NCI-H146 treated with DMSO at 0.1 percent for 48 hours (cell line): Measurements from ENCODE around the gene TSSK1B.
"Not testable (repeated sequence)": the region's sequence is repeated elsewhere in the genome, so short reads cannot be mapped to it uniquely, and the experiment has no call there.

Experiments used
- DNase-seq: peaks from one replicate; lab custom pipeline; 2025; ENCODE audit not compliant: unreplicated experiment; lab: John Stamatoyannopoulos, UW

The TSSK1B gene, protein sequence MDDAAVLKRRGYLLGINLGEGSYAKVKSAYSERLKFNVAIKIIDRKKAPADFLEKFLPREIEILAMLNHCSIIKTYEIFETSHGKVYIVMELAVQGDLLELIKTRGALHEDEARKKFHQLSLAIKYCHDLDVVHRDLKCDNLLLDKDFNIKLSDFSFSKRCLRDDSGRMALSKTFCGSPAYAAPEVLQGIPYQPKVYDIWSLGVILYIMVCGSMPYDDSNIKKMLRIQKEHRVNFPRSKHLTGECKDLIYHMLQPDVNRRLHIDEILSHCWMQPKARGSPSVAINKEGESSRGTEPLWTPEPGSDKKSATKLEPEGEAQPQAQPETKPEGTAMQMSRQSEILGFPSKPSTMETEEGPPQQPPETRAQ

DNA sequence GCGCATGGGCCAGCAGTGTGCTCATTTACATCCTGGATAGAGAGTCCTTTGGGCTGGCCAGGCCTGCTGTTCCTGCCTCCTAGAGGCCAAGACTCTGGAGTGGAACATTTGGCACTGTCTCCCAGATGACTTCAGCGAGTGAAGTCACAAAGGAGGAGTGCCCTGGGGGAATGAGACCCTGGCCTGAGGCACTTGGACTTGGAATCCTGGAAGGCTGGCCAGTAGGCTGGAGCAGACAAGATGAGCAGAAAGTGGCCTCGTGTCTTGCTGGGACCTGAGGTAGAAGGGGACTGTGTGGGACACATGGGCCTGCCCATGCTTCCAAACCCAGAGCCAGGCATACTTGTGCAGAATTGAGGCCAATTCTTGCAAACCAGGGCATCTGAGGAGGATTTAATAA is at the start of gene TSSK1B:
Gene TSSK1B, minus strand, starts transcription at position 101 of the 400 bp plus-strand sequence. CDS start 150 bp downstream, outside the sequence.
- DNase-seq = no peak

DNA sequence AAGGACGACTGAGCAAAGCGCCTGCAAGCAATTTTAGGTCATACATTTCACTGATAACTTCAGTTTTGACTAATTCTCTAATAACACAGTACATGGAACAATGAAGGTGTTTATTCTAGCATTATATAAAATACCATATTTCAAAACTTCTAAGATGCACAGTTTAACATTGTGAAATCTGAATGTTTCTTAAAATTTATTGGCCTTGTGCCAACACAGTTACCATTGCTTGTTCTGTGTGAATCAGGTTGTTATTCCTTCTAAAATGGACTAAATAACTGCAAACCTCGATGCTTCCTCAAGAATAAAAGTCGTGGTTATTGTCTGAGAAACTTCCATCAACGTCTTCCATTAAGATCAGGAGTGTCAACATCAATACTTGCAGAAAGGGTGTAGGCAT is 45.5 kb upstream of the TSSK1B start:
- DNase-seq = no peak

DNA sequence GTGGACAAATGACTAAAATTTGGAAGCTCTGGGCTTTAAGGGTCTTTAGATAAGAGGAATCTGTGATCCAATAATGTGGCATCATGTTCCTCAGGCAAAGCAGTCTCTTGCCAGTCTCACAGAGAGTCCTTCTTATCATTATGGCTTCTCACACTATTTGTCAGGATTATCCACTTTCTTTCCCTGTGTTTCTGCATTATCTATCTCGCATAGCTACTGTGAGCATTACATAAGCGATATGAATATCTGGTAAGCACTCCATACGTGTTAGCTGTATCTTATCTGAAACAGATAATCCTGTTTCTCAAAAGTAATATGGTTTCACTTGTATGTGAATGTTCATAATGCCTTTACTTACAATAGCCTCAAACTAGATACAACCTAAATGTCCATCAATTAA is 43.9 kb upstream of the TSSK1B start:
- no peak for DNase-seq

- DNase-seq = no peak
Observed at GRCh38 chr5:113474100-113474728, 39.4 kb upstream of the TSSK1B start.

DNA sequence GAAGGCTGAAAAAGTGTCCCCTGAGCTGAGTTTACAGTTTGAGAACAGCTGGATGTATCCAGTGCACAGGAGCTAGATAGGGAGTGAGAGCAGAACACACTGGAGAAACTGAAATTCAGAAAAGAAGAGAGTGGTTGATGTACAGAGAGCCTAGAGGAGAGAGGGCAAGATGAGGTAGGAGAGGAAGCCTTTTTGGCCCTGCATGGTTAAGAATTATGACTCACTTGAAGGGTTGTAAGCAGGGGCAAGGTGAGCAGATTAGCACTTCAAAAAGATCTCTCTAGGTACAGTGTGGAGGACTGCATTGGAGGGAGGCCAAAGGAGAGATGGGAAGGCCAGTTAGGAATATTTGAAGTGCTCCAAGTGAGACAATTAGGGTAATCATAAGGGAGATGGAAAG is 28.2 kb upstream of the TSSK1B start:
- DNase-seq = no peak

DNA sequence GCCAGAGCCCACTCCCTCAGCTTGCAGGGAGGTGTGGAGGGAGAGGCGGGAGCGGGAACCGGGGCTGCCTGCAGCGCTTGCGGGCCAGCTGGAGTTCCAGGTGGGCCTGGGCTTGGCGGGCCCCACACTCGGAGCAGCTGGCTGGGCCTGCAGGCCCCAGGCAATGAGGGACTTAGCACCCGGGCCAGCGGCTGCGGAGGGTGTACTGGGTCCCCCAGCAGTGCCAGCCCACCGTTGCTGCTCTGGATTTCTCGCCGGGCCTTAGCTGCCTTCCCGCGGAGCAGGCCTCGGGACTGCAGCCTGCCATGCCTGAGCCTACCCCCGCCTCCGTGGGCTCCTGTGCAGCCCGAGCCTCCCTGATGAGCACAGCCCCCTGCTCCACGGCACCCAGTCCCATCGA is 22.3 kb upstream of the TSSK1B start:
- not testable (repeated sequence) for DNase-seq

DNA sequence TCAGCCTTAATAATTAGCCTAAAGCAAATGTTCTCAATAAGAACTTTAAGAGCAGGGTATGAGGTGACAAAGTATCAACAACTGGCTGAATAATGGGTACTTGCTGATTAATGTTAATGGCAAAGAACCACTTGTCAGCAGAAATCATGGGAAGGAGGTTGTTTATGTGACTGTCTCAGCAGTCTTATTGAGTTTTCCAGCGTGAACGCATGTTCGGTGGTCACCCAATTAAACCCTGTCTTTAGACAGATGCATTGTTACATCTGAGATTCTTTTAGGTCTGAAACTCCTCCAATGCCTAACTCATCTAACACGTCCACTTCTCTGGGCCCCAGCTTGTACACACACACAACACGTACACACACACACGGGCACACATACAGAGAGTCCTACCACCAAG is 18.2 kb upstream of the TSSK1B start:
- no peak for DNase-seq

GRCh38 chr5:113451797-113452196 is 17.0 kb upstream of the TSSK1B start:
- no peak for DNase-seq

GRCh38 chr5:113450929-113451328 is 16.1 kb upstream of the TSSK1B start:
- no peak for DNase-seq

DNA sequence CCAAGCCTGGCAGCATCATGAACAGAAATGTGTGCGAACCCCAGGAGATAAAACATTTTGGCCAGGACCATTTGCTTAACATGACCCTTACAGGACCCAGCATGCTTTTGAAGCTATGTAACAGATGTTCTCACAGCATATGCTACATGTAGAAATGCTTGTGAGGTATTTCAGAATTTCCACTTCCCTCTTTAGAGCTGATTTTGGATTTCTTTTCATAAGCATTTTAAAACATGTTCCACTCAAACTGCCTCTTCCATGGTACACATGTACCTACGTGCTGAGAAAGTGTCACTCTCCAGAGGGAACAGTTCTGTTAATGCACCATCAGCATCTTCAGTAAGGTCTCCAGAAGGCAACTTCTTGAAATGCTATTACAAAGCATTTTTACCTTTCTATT is 15.7 kb upstream of the TSSK1B start:
- no peak for DNase-seq

- no peak for DNase-seq
Observed at GRCh38 chr5:113448252-113448651, 13.5 kb upstream of the TSSK1B start.

DNA sequence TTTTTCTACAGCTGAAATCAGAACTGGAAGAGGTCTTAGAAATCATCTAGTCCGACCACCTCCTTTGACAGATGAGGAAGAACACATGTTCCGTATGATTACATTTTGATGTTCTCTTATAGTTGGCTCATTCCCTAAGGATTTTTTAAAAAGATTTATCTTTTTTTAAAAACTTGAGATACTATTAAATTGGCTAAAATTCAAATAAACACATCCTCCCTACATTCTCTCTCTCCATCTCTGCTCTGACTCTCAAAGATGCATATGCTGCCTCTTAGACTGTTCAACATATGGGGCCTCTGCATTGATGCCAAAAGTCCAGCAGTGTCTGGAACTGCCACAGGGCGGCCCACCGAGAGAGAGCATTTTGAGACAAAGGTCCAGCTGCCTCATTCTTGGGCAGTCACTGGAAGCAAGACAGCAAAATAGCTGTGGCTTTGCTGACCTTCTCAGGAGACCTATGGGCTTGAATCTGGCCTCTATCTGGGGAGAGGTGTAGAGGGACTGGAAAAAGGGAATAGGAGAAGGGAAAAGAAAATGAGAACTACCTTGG is 12.8 kb upstream of the TSSK1B start:
- no peak for DNase-seq

DNA sequence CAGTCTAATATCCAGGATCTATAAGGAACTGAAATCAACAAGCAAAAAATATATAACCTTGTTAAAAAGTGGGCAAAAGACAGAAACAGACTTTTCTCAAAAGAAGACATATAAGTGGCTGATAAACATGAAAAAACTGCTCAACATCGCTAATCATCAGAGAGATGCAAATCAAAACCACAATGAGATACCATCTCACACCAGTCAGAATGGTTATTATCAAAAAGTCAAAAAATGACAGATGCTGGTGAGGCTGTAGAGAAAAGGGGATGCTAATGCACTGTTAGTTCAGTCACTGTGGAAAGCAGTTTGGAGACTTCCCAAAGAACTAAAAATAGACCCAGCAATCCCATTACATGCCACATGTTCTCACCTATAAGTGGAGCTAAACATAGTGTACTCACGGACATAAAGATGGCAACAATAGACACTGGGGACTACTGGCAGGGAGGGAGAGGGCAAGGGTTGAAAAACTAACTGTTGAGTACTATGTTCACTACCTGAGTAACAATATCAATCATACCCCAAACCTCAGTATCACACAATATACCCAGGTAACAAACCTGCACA is 11.7 kb upstream of the TSSK1B start:
- no peak for DNase-seq

- no peak for DNase-seq
Observed at GRCh38 chr5:113437111-113437510, 2.3 kb upstream of the TSSK1B start.

- no peak for DNase-seq
Observed at GRCh38 chr5:113435575-113435974, 786 bp upstream of the TSSK1B start.

DNA sequence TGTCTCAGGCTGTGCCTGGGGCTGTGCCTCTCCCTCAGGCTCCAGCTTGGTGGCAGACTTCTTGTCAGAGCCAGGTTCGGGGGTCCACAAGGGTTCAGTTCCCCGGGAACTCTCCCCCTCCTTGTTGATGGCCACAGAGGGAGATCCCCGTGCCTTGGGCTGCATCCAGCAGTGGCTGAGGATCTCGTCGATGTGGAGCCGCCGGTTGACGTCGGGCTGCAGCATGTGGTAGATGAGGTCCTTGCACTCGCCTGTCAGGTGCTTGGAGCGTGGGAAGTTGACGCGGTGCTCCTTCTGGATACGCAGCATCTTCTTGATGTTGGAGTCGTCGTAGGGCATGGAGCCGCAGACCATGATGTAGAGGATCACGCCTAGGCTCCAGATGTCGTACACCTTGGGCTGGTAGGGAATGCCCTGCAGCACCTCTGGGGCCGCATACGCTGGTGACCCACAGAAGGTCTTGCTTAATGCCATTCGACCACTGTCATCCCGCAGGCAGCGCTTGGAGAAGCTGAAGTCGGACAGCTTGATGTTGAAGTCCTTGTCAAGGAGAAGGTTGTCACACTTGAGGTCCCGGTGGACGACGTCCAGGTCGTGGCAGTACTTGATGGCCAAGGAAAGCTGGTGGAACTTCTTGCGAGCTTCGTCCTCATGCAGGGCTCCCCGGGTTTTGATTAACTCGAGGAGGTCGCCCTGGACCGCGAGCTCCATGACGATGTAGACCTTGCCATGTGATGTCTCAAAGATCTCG is 752 bp downstream of the TSSK1B start:
- no peak for DNase-seq

DNA sequence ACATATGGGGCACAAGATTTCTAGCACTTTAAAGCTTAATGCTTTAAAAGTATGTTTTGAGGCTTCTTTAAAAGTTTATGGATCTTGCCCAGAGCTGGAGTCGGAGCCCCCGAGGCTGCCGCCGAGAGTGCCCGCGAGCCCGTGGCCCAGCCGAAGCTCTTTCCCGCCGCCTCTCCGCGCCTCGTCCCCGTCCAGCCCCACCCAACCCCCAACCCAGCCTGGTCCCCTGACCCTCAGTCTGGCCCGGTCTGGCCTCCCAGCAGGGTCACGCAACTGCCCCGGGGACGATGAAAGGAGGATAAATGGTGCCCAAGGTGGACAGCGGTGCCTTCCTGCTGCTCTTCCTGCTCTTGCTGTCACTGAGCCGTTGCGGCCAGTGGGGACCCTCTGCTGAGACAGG is 1.7 kb downstream of the TSSK1B start:
- no peak for DNase-seq

DNA sequence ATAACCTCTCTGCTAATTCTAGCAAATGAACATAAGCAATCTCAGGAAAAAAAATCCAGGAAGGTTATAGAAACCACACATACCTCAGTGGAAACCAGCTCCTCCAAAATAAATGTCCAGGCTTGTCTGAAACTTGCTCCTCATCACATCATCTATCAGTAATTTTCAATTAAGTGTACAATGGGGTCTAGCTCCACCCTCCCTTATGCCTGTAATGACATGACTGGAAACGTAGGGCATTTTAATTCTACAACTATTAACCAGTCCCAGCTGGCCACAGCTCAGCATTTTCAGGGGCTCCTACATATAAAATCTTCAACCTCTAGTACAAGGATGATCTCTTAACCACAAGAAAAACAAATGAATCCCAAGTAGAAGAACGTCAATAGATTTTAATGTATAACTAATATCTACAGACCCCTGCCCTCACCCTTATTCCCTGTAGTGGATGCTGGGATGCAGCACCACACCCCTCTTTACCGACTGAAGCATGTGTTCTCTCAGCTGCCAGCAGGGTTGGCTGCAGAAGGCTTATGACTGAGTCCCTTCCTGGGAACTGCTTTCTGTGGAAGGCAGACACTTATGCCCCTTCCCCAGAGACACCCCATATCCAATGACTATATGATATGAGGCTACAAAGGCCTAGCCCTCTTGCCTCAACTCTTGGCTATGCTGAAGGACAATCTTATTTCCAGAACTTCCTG is 6.8 kb downstream of the TSSK1B start:
- no peak for DNase-seq

DNA sequence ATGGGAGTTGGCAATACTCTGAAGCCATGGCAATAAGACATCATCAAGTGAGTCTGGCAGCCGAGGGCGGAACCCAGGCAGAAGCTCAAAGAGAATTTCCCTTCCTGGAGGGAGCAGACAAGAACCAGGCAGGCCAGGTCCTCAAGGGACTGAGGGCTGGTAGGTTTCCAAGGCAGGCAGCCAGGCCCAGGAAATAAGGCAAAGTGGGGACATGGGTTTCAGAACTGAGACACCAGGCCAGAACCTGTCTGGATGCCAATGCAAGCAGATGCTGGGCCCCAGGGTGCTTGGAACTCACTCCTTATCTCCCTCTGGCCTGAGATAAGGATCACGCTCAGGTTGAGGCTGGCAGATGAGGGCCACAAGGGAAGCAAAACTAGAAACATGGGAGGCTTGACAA is 8.9 kb downstream of the TSSK1B start:
- no peak for DNase-seq

DNA sequence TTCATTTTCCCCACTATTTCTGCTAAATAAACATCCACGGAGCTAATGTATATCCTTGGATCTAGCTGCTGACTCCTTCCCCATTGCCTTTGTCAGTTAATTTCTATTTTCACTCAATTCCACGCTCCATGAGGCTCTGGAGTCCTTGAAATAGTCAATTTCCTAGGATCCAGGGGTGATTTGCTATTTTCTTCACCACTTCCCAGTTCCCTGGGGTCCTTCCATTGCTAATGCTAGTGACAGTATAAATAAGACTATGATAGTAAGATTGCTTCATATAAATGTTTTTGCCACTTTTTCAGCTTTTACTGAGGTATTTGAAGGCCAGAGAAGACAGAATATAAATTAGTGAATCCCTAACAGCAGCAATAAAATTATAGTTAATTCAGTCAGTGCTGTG is 13.1 kb downstream of the TSSK1B start:
- DNase-seq = no peak

- no peak for DNase-seq
Observed at GRCh38 chr5:113405530-113405929, 29.3 kb downstream of the TSSK1B start.
